Endothelial cell (in vitro differentiated cells): ENCODE measurements around the gene CTNNBL1. TPM values are rescaled to one million over a fixed set of nuclear protein-coding genes. Genes with fewer than 3 reads are reported as not detected.

ENCODE experiments used
- DNase-seq: peaks from one replicate; pipeline ENCODE4 v3.0.0; 2021; ENCODE audit warnings: low spot score
- H3K27ac Mint-ChIP-seq: one replicate; pipeline ENCODE4 v1.8.0; 2021; ENCODE audit warnings: mixed read lengths, inconsistent platforms; ENCODE audit not compliant: unreplicated experiment
- H3K27me3 Mint-ChIP-seq: one replicate; pipeline ENCODE4 v1.8.0; 2021; ENCODE audit warnings: mild to moderate bottlenecking, moderate library complexity, mixed read lengths, inconsistent platforms; ENCODE audit not compliant: unreplicated experiment
- H3K36me3 Mint-ChIP-seq: one replicate; pipeline ENCODE4 v1.8.0; 2021; ENCODE audit warnings: mild to moderate bottlenecking, low read depth, mixed read lengths, inconsistent platforms; ENCODE audit not compliant: unreplicated experiment
- H3K4me1 Mint-ChIP-seq: one replicate; pipeline ENCODE4 v1.8.0; 2021; ENCODE audit warnings: mild to moderate bottlenecking, mixed read lengths, inconsistent platforms; ENCODE audit not compliant: unreplicated experiment
- H3K4me3 Mint-ChIP-seq: one replicate; pipeline ENCODE4 v1.8.0; 2021; ENCODE audit warnings: mild to moderate bottlenecking, mixed read lengths, inconsistent platforms; ENCODE audit not compliant: unreplicated experiment
- H3K9me3 Mint-ChIP-seq: one replicate; pipeline ENCODE4 v1.8.0; 2021; ENCODE audit warnings: mixed read lengths, inconsistent platforms; ENCODE audit not compliant: unreplicated experiment
- CTCF ChIP-seq: fragments of 200-600 bp; sonication (generic); IDR thresholded peaks from one replicate; pipeline ENCODE4 v1.5.0; 2021; ENCODE audit warnings: antibody characterized with exemption; ENCODE audit not compliant: unreplicated experiment
- total RNA-seq: library from RNA; stranded (reverse); fragmentation: NEBNext Ultra II Directional; extraction: Animal tissue kit (Norgen Biotek cat#: 25700); gene quantifications from one replicate; pipeline ENCODE4 v1.2.1, GENCODE V29; 2021; ENCODE audit not compliant: unreplicated experiment

The CTNNBL1 gene
- total RNA-seq, 1 donor from 2014 or later: 84.8 TPM

DNA sequence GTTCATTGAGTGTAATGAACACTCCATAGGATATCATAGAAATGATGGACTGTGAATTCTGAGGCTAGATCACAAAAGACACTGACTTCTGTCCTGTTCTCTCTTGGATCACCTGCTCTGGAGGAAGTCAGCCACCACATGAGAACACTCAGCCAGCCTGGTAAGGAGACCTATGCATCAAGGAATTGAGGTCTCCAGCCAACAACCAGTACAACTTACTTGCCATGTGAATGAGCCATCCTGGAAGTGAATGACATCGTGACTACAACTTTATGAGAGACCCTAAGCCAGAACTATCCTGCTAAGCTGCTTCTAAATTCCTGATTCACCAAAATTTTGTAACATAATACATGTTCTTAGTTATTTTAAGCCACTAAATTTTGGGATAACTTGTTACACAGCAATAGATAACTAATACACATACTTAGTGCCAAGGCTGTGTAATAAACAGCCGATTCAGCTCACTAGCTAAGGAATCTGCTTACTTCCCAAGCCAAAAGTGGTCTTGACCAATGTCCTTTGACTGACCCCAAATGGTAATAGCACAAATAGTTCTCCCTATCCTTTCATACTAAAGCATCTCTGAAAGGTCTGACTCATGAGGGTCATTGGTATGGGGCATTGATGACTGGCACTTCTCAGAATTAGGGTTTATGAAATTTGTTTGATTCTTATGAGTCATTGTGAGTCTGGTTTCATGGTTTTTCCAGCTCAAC is 6.9 kb upstream of the CTNNBL1 start:
- Mint-ChIP-seq H3K9me3 (no peaks in the 10 kb centered on the region), H3K27ac (no peak overlapping the region), H3K27me3 (peaks cover 4% of the 10 kb centered on the region), H3K36me3 (no peaks in the 10 kb centered on the region), H3K4me3 (peak overlapping the region; percentile 42), H3K4me1 (peaks cover 5% of the 10 kb centered on the region)
- DNase-seq: no peak
- no peak for TF ChIP-seq CTCF

DNA sequence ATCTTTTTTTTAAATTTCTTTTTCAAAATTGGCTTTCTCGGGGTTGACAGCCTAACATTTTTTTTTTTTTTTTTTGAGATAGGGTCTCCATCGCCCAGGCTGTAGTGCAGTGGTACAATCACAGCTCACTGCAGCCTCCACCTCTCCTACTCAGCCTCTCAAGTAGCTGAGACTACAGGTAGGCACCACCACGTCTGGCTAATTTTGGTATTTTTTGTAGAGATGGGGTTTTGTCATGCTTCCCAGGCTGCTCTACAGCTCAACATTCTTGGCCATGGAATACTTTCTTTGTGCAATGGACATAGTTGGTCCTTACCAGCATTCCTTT is 6.4 kb upstream of the CTNNBL1 start:
- no peak for DNase-seq
- Mint-ChIP-seq H3K27me3 (peaks cover 4% of the 10 kb centered on the region), H3K4me3 (no peak overlapping the region), H3K4me1 (peaks cover under 1% of the 10 kb centered on the region), H3K36me3 (no peaks in the 10 kb centered on the region), H3K9me3 (no peaks in the 10 kb centered on the region), H3K27ac (no peak overlapping the region)
- TF ChIP-seq CTCF: no peak

- H3K36me3 Mint-ChIP-seq: no peaks in the 10 kb centered on the region
- DNase-seq: no peak
- H3K27ac Mint-ChIP-seq: no peak overlapping the region
- peaks cover 4% of the 10 kb centered on the region for H3K27me3 Mint-ChIP-seq
- H3K4me1 Mint-ChIP-seq: no peaks in the 10 kb centered on the region
- no peak for TF ChIP-seq CTCF
- H3K4me3 Mint-ChIP-seq: no peak overlapping the region
- H3K9me3 Mint-ChIP-seq: no peaks in the 10 kb centered on the region
Observed at GRCh38 chr20:37688093-37688492, 5.7 kb upstream of the CTNNBL1 start.

- no peak overlapping the region for H3K4me3 Mint-ChIP-seq
- TF ChIP-seq CTCF: no peak
- no peak overlapping the region for H3K27ac Mint-ChIP-seq
- no peak for DNase-seq
- H3K27me3 Mint-ChIP-seq: peaks cover 8% of the 10 kb centered on the region
- H3K36me3 Mint-ChIP-seq: no peaks in the 10 kb centered on the region
- peaks cover 14% of the 10 kb centered on the region for H3K4me1 Mint-ChIP-seq
- H3K9me3 Mint-ChIP-seq: no peaks in the 10 kb centered on the region
Observed at GRCh38 chr20:37690626-37691369, 3.0 kb upstream of the CTNNBL1 start.
